Gastroesophageal sphincter (tissue), 4 donors: ENCODE results near the gene CSRNP3. TPM values are rescaled to one million over a fixed set of nuclear protein-coding genes. Genes with fewer than 3 reads are reported as not detected.

Experiments
- ATAC-seq: fragments of 150-250 bp; one replicate; pipeline ENCODE4 v1.9.1; 2016; ENCODE audit warnings: mild to moderate bottlenecking, moderate library complexity
- H3K27ac ChIP-seq, 4 donors: fragments of 200-600 bp; sonication (generic) in 3 of 4; 1 replicate in 3 of 4; 2 replicates in 1 of 4; pipeline ENCODE4 v1.5.1; 2016 to 2019
- H3K27me3 ChIP-seq: fragments of 200-600 bp; sonication (generic); one replicate; pipeline ENCODE4 v1.5.1; 2019
- H3K36me3 ChIP-seq, 2 donors: fragments of 200-600 bp; sonication (generic); one replicate each; pipeline ENCODE4 v1.5.1; 2019; ENCODE audit warnings: control low read depth in 1 of 2
- H3K4me1 ChIP-seq, 3 donors: fragments of 200-600 bp; sonication (generic); 1 replicate in 2 of 3; 2 replicates in 1 of 3; pipeline ENCODE4 v1.5.1; 2016 to 2019; ENCODE audit warnings: control low read depth in 2 of 3
- H3K4me3 ChIP-seq, 2 donors: fragments of 200-600 bp; sonication (generic); one replicate each; pipeline ENCODE4 v1.5.1; 2019; ENCODE audit warnings: mild to moderate bottlenecking in 1 of 2, moderate library complexity in 1 of 2
- H3K9me3 ChIP-seq, 3 donors: fragments of 200-600 bp; sonication (generic); one replicate each; pipeline ENCODE4 v1.5.1; 2017 to 2019; ENCODE audit warnings: control low read depth in 2 of 3
- EP300 ChIP-seq: sonication (generic); formaldehyde crosslinking; IDR thresholded peaks from one replicate; pipeline ENCODE4 v1.6.1; 2017; ENCODE audit warnings: antibody characterized with exemption, mild to moderate bottlenecking
- POLR2A ChIP-seq, 2 donors: fragments of 450-650 bp; IDR thresholded peaks; one replicate each; pipeline ENCODE4 v1.6.1; 2017; ENCODE audit warnings: antibody characterized with exemption in 2 of 2, mild to moderate bottlenecking in 2 of 2, moderate library complexity in 1 of 2
- POLR2AphosphoS5 ChIP-seq: sonication (generic); formaldehyde crosslinking; IDR thresholded peaks from one replicate; pipeline ENCODE4 v1.6.1; 2017; ENCODE audit warnings: antibody characterized with exemption
- WGBS, 2 donors: methylation state at CpG; one replicate each; pipeline ENCODE4 v1.1.5; 2018; ENCODE audit warnings: low coverage in 1 of 2; 5-methylcytosine and 5-hydroxymethylcytosine counted together
- total RNA-seq, 4 donors: library from RNA; depleted of rRNA; stranded (reverse); fragments of >200 nt; gene quantifications; one replicate each; pipeline ENCODE4 v1.1.0, GENCODE V29; 2016
- TF ChIP-seq, protein P1 (sequence below), 4 experiments: fragments of 200-600 bp in 2 of 4; fragments of 450-650 bp in 2 of 4; sonication (generic) in 1 of 4; IDR thresholded peaks; one replicate each; pipeline ENCODE4 v1.5.1; 2017 to 2019; ENCODE audit warnings: antibody characterized with exemption in 4 of 4, mild to moderate bottlenecking in 2 of 4, moderate library complexity in 2 of 4

Gene CSRNP3
- total RNA-seq, 4 donors from 2014 or later: 0.81 to 5.4 (median 3.1) TPM

DNA sequence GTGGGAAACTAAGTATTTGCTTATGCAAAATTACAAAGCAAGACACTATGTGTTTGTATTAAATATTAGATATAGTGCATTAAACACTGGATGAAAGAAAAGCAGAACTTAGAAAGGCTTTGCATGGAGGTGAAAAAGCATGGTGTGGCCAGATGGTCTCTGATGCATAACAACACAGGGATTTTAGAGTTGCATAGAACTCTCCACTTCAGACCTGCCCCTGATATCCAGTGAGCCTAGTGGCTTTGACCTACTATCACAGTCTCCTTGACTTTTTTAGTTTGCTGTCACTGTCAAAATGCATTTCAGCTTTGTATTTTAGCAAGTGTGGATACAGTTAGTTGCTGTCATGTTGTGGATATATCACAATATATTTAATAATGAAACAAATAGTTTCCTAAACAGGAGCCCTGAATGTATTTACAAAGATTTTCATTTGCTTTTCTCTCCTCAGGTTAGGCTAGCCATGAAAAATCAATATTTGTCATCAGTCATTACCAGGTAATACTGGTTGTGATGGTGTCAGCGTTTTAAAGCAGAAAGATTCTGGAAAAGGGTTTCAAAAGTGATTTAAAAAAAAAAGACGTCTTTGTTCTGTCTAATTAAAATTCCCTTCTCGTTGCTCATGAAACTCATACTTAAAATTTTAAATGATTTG lies 5.2 kb downstream of the CSRNP3 start:
- Histone ChIP-seq H3K27ac (no peak overlapping the region), H3K9me3 (no peaks in the 10 kb centered on the region), H3K4me3 (no peak overlapping the region), H3K4me1 (peaks cover 0 to 25% (median 0%) of the 10 kb centered on the region in 3 donors), H3K36me3 (no peaks in the 10 kb centered on the region), H3K27me3 (no peaks in the 10 kb centered on the region)
- TF ChIP-seq POLR2A (IDR thresholded peaks at IDR 0.05) (no peak), EP300 (no peak), POLR2AphosphoS5 (no peak)
- TF ChIP-seq, protein P1, sequence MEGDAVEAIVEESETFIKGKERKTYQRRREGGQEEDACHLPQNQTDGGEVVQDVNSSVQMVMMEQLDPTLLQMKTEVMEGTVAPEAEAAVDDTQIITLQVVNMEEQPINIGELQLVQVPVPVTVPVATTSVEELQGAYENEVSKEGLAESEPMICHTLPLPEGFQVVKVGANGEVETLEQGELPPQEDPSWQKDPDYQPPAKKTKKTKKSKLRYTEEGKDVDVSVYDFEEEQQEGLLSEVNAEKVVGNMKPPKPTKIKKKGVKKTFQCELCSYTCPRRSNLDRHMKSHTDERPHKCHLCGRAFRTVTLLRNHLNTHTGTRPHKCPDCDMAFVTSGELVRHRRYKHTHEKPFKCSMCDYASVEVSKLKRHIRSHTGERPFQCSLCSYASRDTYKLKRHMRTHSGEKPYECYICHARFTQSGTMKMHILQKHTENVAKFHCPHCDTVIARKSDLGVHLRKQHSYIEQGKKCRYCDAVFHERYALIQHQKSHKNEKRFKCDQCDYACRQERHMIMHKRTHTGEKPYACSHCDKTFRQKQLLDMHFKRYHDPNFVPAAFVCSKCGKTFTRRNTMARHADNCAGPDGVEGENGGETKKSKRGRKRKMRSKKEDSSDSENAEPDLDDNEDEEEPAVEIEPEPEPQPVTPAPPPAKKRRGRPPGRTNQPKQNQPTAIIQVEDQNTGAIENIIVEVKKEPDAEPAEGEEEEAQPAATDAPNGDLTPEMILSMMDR (IDR thresholded peaks at IDR 0.05): no peak
- 60 to 77% methylated on average over 2 to 3 of the region's 3 CpGs for WGBS, 2 donors
- no peak for ATAC-seq

DNA sequence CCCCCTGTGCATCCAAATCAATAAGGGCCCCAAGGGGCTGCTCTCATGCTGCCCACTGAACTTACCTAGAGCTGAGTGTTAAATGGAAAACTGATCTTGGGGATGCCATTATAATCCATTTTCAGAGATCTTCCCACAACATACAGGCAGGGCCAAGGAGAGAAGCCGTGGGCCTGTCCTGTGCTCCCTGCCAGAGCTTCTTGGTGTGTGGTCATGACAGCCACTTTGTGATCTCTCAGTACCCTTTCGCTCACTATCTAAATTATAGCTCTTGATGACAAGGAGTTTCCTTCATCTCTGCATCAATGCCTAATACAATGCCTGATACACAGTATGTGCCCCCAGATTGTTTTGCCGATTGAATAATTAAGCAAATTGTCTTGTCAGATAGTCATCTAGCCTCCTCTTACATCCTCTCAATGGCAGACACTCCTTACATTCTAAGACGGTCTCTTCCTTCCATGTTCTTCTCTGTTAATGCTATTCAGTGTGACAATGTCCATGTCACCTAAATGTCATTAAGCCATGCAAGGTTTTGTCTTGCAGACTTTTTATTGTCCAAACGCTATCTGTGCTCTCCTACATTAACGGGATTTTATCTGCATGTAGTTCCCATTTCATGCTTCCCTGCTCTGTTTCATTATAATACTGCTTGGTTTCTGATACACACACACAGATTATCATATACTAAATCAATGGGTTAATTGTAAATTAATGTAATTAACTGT lies 5.9 kb downstream of the CSRNP3 start:
- Histone ChIP-seq H3K27me3 (no peaks in the 10 kb centered on the region), H3K9me3 (no peaks in the 10 kb centered on the region), H3K36me3 (no peaks in the 10 kb centered on the region), H3K27ac (no peak overlapping the region), H3K4me3 (no peak overlapping the region), H3K4me1 (peaks cover 0 to 21% (median 0%) of the 10 kb centered on the region in 3 donors)
- TF ChIP-seq, protein P1 (IDR thresholded peaks at IDR 0.05): no peak
- no peak for TF ChIP-seq POLR2A (IDR thresholded peaks at IDR 0.05)
- no peak for TF ChIP-seq EP300
- TF ChIP-seq POLR2AphosphoS5: no peak
- 92 to 100% methylated on average over 4 to 6 of the region's 6 CpGs for WGBS, 2 donors
- ATAC-seq: no peak

DNA sequence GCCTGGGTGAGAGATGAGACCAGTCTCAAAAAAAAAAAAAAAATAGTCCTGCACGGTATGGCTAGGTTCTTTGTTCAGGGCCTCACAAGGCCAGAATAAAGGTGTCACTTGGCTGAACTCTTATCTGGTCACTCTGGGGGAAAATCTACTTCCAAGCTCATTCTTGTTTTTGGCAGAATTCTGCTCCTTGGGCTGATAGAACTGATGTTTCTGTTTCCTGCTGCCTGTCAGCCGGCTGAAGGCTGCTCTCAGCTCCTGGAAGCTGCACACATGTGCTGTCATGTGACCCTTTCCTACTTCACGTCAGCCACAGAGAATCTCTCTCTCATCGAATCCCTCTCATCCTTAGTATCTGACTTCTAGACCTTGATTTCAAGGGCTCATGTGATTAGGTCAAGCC lies 10.4 kb downstream of the CSRNP3 start:
- no peaks in the 10 kb centered on the region for H3K4me1 ChIP-seq
- WGBS, 2 donors: 36 to 69% methylated on average over 3 to 4 of the region's 4 CpGs
- H3K4me3 ChIP-seq: no peak overlapping the region
- H3K9me3 ChIP-seq: no peaks in the 10 kb centered on the region
- no peak for ATAC-seq
- H3K36me3 ChIP-seq: no peaks in the 10 kb centered on the region
- H3K27ac ChIP-seq: no peak overlapping the region
- TF ChIP-seq, protein P1 (IDR thresholded peaks at IDR 0.05): no peak
- TF ChIP-seq EP300: no peak
- TF ChIP-seq POLR2A (IDR thresholded peaks at IDR 0.05): no peak
- no peaks in the 10 kb centered on the region for H3K27me3 ChIP-seq

DNA sequence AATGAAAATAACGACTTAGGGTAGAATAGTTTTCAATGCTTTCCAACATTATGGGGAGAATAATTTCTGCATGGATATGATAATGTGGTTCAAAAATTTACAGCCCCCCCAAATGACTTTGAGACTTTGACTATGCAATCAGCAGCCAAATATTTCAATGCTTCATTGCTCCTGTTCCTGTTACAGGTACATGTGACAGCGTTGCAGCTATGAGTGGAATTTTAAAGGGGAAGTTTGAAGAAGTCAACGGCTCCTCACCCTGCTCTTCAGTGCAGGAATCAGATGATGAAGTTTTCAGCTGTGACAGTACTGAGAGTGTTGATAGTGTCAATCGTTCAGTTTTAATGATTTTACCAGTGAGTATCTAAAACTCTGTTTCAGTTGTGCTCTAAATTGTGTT lies 25.1 kb downstream of the CSRNP3 start:
- no peak overlapping the region for H3K27ac ChIP-seq
- no peaks in the 10 kb centered on the region for H3K36me3 ChIP-seq
- WGBS, 2 donors: 82% methylated on average over 4 of the region's 4 CpGs
- H3K4me3 ChIP-seq: no peak overlapping the region
- no peaks in the 10 kb centered on the region for H3K27me3 ChIP-seq
- TF ChIP-seq, protein P1 (IDR thresholded peaks at IDR 0.05): no peak
- H3K4me1 ChIP-seq: no peaks in the 10 kb centered on the region
- ATAC-seq: no peak
- no peaks in the 10 kb centered on the region for H3K9me3 ChIP-seq
